GM21526 (cell line): ENCODE results near the gene KCNC1.
A peak's percentile ranks its signal among the peaks of the same experiment; 100 is the strongest.

ENCODE experiments used
- ATAC-seq: cut with Tn5 transposase; IDR thresholded peaks from one replicate; pipeline ENCODE4 v1.9.1; 2021; ENCODE audit warnings: moderate library complexity; ENCODE audit not compliant: unreplicated experiment, low FRiP score

The KCNC1 gene

DNA sequence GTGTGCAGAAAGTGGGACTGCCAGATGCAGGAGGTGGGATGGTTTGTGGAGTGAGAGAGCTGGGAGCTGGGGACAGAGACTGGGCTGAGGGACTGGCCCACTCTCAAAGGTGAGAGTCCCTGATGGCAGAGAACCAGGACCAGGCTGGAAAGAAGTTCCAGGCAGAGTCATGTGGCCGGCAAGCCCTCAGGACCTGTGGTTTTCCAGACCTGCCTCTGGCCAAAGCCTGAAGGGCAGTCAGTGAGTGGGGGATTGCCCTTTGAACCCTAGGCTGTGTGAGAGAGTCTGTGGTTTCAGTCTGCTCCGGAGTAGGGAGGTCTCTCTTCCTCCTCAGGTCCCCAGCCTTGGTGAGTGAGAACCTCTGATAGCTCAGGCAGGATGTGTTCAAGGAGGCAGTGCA is 17.0 kb downstream of the KCNC1 start:
- no peak for ATAC-seq

DNA sequence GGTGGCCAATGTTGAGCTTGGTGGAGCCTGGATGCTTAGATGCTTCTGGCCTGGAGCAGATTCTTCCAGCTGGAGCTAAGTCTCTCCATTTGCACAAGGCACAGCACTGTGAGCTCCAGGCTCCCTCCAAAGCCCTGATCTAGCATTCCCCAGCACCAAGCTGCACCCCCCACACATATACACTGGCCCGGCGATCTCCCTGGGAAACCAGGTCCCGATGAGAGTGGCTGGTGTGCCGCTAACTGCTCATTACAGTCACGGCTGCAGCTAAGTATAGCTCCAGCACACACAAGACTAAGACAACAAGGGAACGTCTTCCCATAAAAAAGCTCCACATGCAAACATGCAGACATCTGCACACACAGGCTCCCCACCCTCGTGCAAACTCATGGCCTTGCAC is 17.6 kb downstream of the KCNC1 start:
- no peak for ATAC-seq

- ATAC-seq: no peak
Measured at GRCh38 chr11:17753153-17753552, 18.6 kb downstream of the KCNC1 start.

DNA sequence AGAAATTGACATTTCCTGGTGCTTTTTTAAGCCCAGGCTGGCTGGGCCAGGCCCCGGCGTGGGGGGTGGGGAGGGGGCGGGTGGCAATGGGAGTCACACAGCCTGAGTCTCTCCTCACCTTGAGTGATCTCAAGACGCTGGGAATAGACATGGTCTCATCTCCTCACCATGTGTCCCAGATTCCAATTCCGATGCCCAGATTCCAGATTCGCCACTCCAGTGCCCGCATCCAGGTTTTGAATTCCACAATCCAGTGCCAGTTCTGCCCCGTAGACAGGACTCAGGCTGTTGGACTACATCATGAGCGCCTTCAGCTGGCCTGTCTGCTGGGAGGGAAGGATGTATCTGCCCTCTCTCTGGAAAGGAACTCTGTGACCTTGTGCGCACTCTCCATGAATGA is 19.1 kb downstream of the KCNC1 start:
- ATAC-seq: no peak

GRCh38 chr11:17755891-17756290 is 21.3 kb downstream of the KCNC1 start:
- no peak for ATAC-seq

GRCh38 chr11:17760102-17761029 is 25.8 kb downstream of the KCNC1 start:
- ATAC-seq: peak; percentile 68

DNA sequence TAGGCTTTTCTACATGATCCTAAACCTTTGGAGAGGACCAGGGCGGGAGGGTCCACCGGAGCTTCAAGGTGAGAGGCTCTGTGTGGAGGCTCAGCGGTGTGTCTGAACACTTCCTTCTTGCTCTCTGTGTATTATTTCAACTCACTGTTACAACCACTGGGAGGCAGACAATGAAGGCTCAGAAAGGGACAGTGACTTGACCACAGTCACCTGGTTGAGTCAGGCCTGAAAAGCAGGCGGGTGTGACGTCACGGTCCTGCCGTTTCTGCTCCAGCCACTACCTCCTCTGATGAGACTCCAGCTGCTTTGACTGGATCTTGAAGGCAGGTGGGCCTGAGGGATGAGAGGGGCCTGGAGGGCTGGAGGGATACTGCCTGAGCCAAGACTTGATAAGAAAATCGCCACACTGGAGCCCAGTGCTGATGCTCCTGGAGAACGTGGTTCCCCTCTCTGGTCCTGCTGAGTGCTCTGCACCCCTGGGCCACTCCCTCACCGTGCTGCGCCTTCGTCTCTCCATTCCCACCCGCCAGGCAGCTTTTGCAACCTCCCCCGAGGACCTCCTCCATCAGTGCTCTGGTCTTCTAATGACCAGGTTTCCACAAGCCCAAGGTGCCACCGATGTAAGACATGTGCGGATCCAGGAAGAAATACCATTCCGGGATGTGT is 27.9 kb downstream of the KCNC1 start:
- ATAC-seq: peak; percentile 63

GRCh38 chr11:17763244-17763643 is 28.7 kb downstream of the KCNC1 start:
- no peak for ATAC-seq

DNA sequence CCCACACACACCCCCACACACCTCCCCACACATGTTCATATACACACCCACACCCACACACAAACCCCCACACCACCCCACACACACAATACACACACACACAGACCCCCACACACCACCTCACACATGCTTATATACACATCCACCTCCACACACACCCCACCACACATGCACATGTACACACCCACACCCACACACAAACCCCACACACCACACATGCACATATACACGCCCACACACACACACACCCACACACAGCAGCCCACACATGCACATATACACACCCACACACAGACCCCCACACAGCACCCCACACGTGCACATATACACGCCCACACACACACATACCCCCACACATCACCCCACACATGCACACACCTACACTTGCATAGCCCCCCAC is 29.1 kb downstream of the KCNC1 start:
- ATAC-seq: no peak

GRCh38 chr11:17764446-17765218 is 30.1 kb downstream of the KCNC1 start:
- no peak for ATAC-seq

GRCh38 chr11:17765356-17766072 is 30.9 kb downstream of the KCNC1 start:
- no peak for ATAC-seq

DNA sequence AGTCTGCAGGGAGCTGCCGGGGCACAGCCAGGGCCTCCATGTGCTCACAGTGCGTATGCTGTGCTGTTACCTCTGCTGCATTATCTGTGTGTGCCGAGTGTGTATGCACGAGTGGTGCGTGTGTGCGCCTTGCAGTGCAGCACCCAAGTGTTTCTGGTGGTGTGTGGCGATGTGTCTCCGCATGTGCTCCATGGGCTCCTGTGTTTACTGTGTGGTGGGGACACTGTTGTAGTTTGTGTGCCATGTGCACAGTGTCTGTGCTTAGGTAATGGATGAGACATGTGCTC is 31.4 kb downstream of the KCNC1 start:
- ATAC-seq: no peak

- no peak for ATAC-seq
Measured at GRCh38 chr11:17766590-17766989, 32.0 kb downstream of the KCNC1 start.

- ATAC-seq: no peak
Measured at GRCh38 chr11:17767301-17767885, 32.8 kb downstream of the KCNC1 start.

- ATAC-seq: no peak
Measured at GRCh38 chr11:17767914-17768313, 33.3 kb downstream of the KCNC1 start.

- ATAC-seq: no peak
Measured at GRCh38 chr11:17768547-17768946, 34.0 kb downstream of the KCNC1 start.

- ATAC-seq: no peak
Measured at GRCh38 chr11:17769218-17769617, 34.6 kb downstream of the KCNC1 start.

GRCh38 chr11:17770048-17770652 is 35.6 kb downstream of the KCNC1 start:
- ATAC-seq: no peak

DNA sequence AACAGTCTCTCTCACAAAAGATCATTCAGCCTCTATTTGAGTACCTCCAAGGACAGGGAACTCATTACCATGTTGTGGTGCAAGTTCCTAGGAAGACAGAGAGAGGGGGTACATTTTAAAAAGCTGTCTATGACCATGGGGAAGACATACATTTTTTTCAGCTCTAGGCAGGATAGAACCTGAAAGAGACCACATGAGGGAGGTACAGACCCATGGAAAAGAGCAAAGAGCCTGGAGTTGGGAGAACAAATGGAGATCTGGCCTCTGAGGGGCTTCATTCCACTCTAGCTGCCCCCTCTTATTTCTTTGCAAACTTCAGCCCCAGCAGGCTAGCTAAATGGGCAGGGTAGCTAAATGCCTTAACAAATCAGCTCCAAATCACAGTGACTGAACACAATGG is 36.3 kb downstream of the KCNC1 start:
- ATAC-seq: no peak

GRCh38 chr11:17771415-17771814 is 36.8 kb downstream of the KCNC1 start:
- no peak for ATAC-seq
